OCI-LY1 (cell line): ENCODE measurements around the gene CEBPG.

Experiments
- H2AFZ ChIP-seq: fragments of 200-600 bp; sonication (generic), shearing (Covaris generic); 2 replicates; pipeline ENCODE4 v1.6.0; 2014; ENCODE audit warnings: antibody characterized with exemption, mild to moderate bottlenecking, low read length
- H3F3A ChIP-seq: fragments of 200-600 bp; sonication (generic), shearing (Covaris generic); 2 replicates; pipeline ENCODE4 v1.6.0; 2014; ENCODE audit warnings: mild to moderate bottlenecking, antibody characterized with exemption, low read length, moderate library complexity; ENCODE audit not compliant: insufficient read depth
- H3K27ac ChIP-seq: fragments of 200-600 bp; sonication (generic); 2 replicates; pipeline ENCODE4 v1.5.1; 2014; ENCODE audit warnings: low read length, mixed run types, mild to moderate bottlenecking, low read depth; ENCODE audit not compliant: poor library complexity, severe bottlenecking
- H3K27me3 ChIP-seq: fragments of 200-600 bp; sonication (generic); 2 replicates; pipeline ENCODE4 v1.6.0; 2014; ENCODE audit warnings: antibody characterized with exemption, mild to moderate bottlenecking, low read length, moderate library complexity; ENCODE audit not compliant: insufficient read depth
- H3K36me3 ChIP-seq: fragments of 200-600 bp; sonication (generic); 2 replicates; pipeline ENCODE4 v1.6.1; 2014; ENCODE audit warnings: mild to moderate bottlenecking, antibody characterized with exemption, low read length, moderate library complexity, mixed read lengths; ENCODE audit not compliant: insufficient read depth
- H3K4me1 ChIP-seq: fragments of 200-600 bp; sonication (generic); 2 replicates; pipeline ENCODE4 v1.5.1; 2014; ENCODE audit warnings: mild to moderate bottlenecking, low read length, moderate library complexity; ENCODE audit not compliant: insufficient read depth, severe bottlenecking
- H3K4me2 ChIP-seq: fragments of 200-600 bp; sonication (generic), shearing (Covaris generic); 2 replicates; pipeline ENCODE4 v1.6.1; 2014; ENCODE audit warnings: low read length
- H3K4me3 ChIP-seq: fragments of 200-600 bp; sonication (generic); 2 replicates; pipeline ENCODE4 v1.5.1; 2014; ENCODE audit warnings: low read length, low read depth, mild to moderate bottlenecking, mixed read lengths; ENCODE audit not compliant: poor library complexity, severe bottlenecking
- H3K79me2 ChIP-seq: fragments of 200-600 bp; shearing (Covaris generic); 2 replicates; pipeline ENCODE4 v1.6.1; 2016; ENCODE audit warnings: mixed run types, low read length, mixed read lengths; ENCODE audit not compliant: insufficient read depth
- H3K9ac ChIP-seq: fragments of 200-600 bp; sonication (generic), shearing (Covaris generic); 2 replicates; pipeline ENCODE4 v1.6.1; 2014; ENCODE audit warnings: mild to moderate bottlenecking, low read length, mixed read lengths
- H3K9me2 ChIP-seq: fragments of 200-600 bp; sonication (generic), shearing (Covaris generic); 2 replicates; pipeline ENCODE4 v1.6.1; 2014; ENCODE audit warnings: low read depth, mild to moderate bottlenecking, low read length, mixed read lengths
- H3K9me3 ChIP-seq: fragments of 200-600 bp; shearing (Covaris generic); 2 replicates; pipeline ENCODE4 v1.6.1; 2014; ENCODE audit warnings: low read length, mixed read lengths
- H4K20me1 ChIP-seq: fragments of 200-600 bp; sonication (generic), shearing (Covaris generic); 2 replicates; pipeline ENCODE4 v1.6.0; 2016; ENCODE audit warnings: mild to moderate bottlenecking, low read length; ENCODE audit not compliant: insufficient read depth
- CTCF ChIP-seq: fragments of 200-600 bp; sonication (generic), shearing (Covaris generic); IDR thresholded peaks from 2 replicates; pipeline ENCODE4 v1.5.1; 2017; ENCODE audit warnings: mild to moderate bottlenecking, antibody characterized with exemption, low read length, moderate library complexity, mixed read lengths
- EZH2 ChIP-seq: fragments of 200-600 bp; sonication (generic), shearing (Covaris generic); IDR thresholded peaks from 2 replicates; pipeline ENCODE4 v1.8.0; 2017; ENCODE audit warnings: borderline replicate concordance, mixed run types, mild to moderate bottlenecking, antibody characterized with exemption, low read length, moderate library complexity, mixed read lengths

CEBPG gene

GRCh38 chr19:33345163-33345562 lies 28.3 kb upstream of the CEBPG start:
- 0 out of 2 replicates have a peak, but pooled peaks cover 7% of the 10 kb centered on the region for H3K27me3 ChIP-seq
- no peak overlapping the region for H2AFZ ChIP-seq
- no peaks in the 10 kb centered on the region for H3K4me1 ChIP-seq
- H4K20me1 ChIP-seq: no peaks in the 10 kb centered on the region
- no peaks in the 10 kb centered on the region for H3K36me3 ChIP-seq
- no peak overlapping the region for H3K4me2 ChIP-seq
- H3K9me3 ChIP-seq: no peaks in the 10 kb centered on the region
- no peak overlapping the region for H3K9ac ChIP-seq
- no peak overlapping the region for H3K27ac ChIP-seq
- H3K9me2 ChIP-seq: no peaks in the 10 kb centered on the region
- H3K4me3 ChIP-seq: no peak overlapping the region
- no peaks in the 10 kb centered on the region for H3K79me2 ChIP-seq
- no peaks in the 10 kb centered on the region for H3F3A ChIP-seq
- TF ChIP-seq CTCF (no peak), EZH2 (no peak)

- H3K36me3 ChIP-seq: no peaks in the 10 kb centered on the region
- no peak overlapping the region for H2AFZ ChIP-seq
- no peaks in the 10 kb centered on the region for H3K4me1 ChIP-seq
- H3K4me3 ChIP-seq: no peak overlapping the region
- TF ChIP-seq CTCF (no peak), EZH2 (no peak)
- H3K9me2 ChIP-seq: no peaks in the 10 kb centered on the region
- no peaks in the 10 kb centered on the region for H4K20me1 ChIP-seq
- H3K4me2 ChIP-seq: no peak overlapping the region
- no peak overlapping the region for H3K9ac ChIP-seq
- H3K9me3 ChIP-seq: no peaks in the 10 kb centered on the region
- H3F3A ChIP-seq: no peaks in the 10 kb centered on the region
- H3K27me3 ChIP-seq: 0 out of 2 replicates have a peak, but pooled peaks cover 7% of the 10 kb centered on the region
- H3K79me2 ChIP-seq: no peaks in the 10 kb centered on the region
- no peak overlapping the region for H3K27ac ChIP-seq
Measured at GRCh38 chr19:33346665-33347064, 26.8 kb upstream of the CEBPG start.

- Histone ChIP-seq H3F3A (no peaks in the 10 kb centered on the region), H4K20me1 (no peaks in the 10 kb centered on the region), H3K4me3 (no peak overlapping the region), H3K9me3 (no peaks in the 10 kb centered on the region), H3K27ac (no peak overlapping the region), H3K4me1 (no peaks in the 10 kb centered on the region), H3K9me2 (no peaks in the 10 kb centered on the region), H3K4me2 (no peak overlapping the region), H3K36me3 (no peaks in the 10 kb centered on the region), H3K27me3 (0 out of 2 replicates have a peak, but pooled peaks cover 7% of the 10 kb centered on the region), H2AFZ (no peak overlapping the region), H3K79me2 (no peaks in the 10 kb centered on the region), H3K9ac (no peak overlapping the region)
- TF ChIP-seq EZH2: no peak
- TF ChIP-seq CTCF: no peak
Measured at GRCh38 chr19:33347300-33347699, 26.2 kb upstream of the CEBPG start.
